ENCODE data around the gene NBR1. TPM values are rescaled to one million over a fixed set of nuclear protein-coding genes. Genes with fewer than 3 reads are reported as not detected.
"Not testable (repeated sequence)": the region's sequence is repeated elsewhere in the genome, so short reads cannot be mapped to it uniquely, and the experiment has no call there.

NBR1 gene
- total and polyA plus RNA-seq, 2 experiments from 2014 or later, result 12.6 to 36.8 TPM

- TF ChIP-seq REST (IDR thresholded peaks at IDR 0.05; ENCODE audit: unreplicated experiment) (no peak), NANOG (IDR thresholded peaks at IDR 0.05; ENCODE audit: borderline replicate concordance) (no peak), POLR2AphosphoS5 (IDR thresholded peaks at IDR 0.05; ENCODE audit: low read depth) (no peak), ZNF331 (CRISPR knock-in tag; IDR thresholded peaks at IDR 0.05; ENCODE audit: low read depth) (no peak), CREB1 (CRISPR knock-in tag; IDR thresholded peaks at IDR 0.05; ENCODE audit: low read depth) (no peak), ZNF114 (CRISPR knock-in tag; IDR thresholded peaks at IDR 0.05) (no peak)
Observed at GRCh38 chr17:43151880-43152456, 19.0 kb upstream of the NBR1 start (continued).

- H3K4me3 ChIP-seq; H3K27me3 ChIP-seq (ENCODE audit: insufficient read depth); H3K36me3 ChIP-seq (ENCODE audit: insufficient read depth); H3K4me1 Mint-ChIP-seq; H3K9me2 ChIP-seq (ENCODE audit: insufficient read depth); H3K4me1 ChIP-seq (ENCODE audit: insufficient read depth); H2AFZ ChIP-seq; H3K4me2 ChIP-seq; H3K27ac ChIP-seq (ENCODE audit: low read depth); H3K79me2 ChIP-seq (replicated peaks; ENCODE audit: insufficient read depth); DNase-seq (ENCODE audit: low spot score); H3K9me3 Mint-ChIP-seq; H3K4me3 Mint-ChIP-seq; H3F3A ChIP-seq (replicated peaks; ENCODE audit: low read depth); H4K20me1 ChIP-seq (replicated peaks; ENCODE audit: insufficient read depth); H3K27ac Mint-ChIP-seq; ATAC-seq; H3K27me3 Mint-ChIP-seq (ENCODE audit: insufficient read depth, low read depth, poor library complexity): not testable (repeated sequence)
- peaks cover 14% of the 10 kb centered on the region for H3K36me3 Mint-ChIP-seq (ENCODE audit: low read depth)
Observed at GRCh38 chr17:43153197-43153835, 17.7 kb upstream of the NBR1 start.

- no peaks in the 10 kb centered on the region for H3K27me3 ChIP-seq (ENCODE audit: insufficient read depth)
- 0 out of 2 replicates have a peak, but pooled peaks cover 3% of the 10 kb centered on the region for H3K4me1 ChIP-seq (ENCODE audit: insufficient read depth)
- no peaks in the 10 kb centered on the region for H4K20me1 ChIP-seq (replicated peaks; ENCODE audit: insufficient read depth)
- peaks cover 22% of the 10 kb centered on the region for H3K36me3 Mint-ChIP-seq (ENCODE audit: low read depth)
- no peaks in the 10 kb centered on the region for H3F3A ChIP-seq (replicated peaks; ENCODE audit: low read depth)
- no peak overlapping the region for H3K4me2 ChIP-seq
- H3K4me3 ChIP-seq, result no peak overlapping the region
- no peak for DNase-seq (ENCODE audit: low spot score)
- H3K27ac Mint-ChIP-seq, result no peak overlapping the region
- no peaks in the 10 kb centered on the region for H3K79me2 ChIP-seq (replicated peaks; ENCODE audit: insufficient read depth)
- peaks cover 8% of the 10 kb centered on the region for H3K9me3 Mint-ChIP-seq
- no peak overlapping the region for H3K27ac ChIP-seq (ENCODE audit: low read depth)
- peaks cover 4% of the 10 kb centered on the region for H3K27me3 Mint-ChIP-seq (ENCODE audit: insufficient read depth, low read depth, poor library complexity)
- H3K9me2 ChIP-seq (ENCODE audit: insufficient read depth), result no peaks in the 10 kb centered on the region
- H3K4me3 Mint-ChIP-seq, result no peak overlapping the region
- no peak overlapping the region for H2AFZ ChIP-seq
- H3K36me3 ChIP-seq (ENCODE audit: insufficient read depth), result no peaks in the 10 kb centered on the region
- peaks cover 3% of the 10 kb centered on the region; the same call in 1 of the 3 replicates for H3K4me1 Mint-ChIP-seq
- no peak for ATAC-seq
- TF ChIP-seq NANOG (IDR thresholded peaks at IDR 0.05; ENCODE audit: borderline replicate concordance), result no peak
- no peak for TF ChIP-seq ZNF331 (CRISPR knock-in tag; IDR thresholded peaks at IDR 0.05; ENCODE audit: low read depth)
- TF ChIP-seq CTCF (conservative IDR thresholded peaks at IDR 0.05; ENCODE audit: low read depth in 2 of 2), result no peak
- TF ChIP-seq REST (IDR thresholded peaks at IDR 0.05; ENCODE audit: unreplicated experiment), result no peak
Observed at GRCh38 chr17:43155666-43156065, 15.3 kb upstream of the NBR1 start.

Measured in GM23338 (cell line).